HEK293 (cell line): ENCODE results near the gene SLC38A10.

Experiments
- GLIS2 ChIP-seq: fragments of 450-650 bp; formaldehyde crosslinking; IDR thresholded peaks from 2 replicates; pipeline ENCODE4 v1.5.1; 2016; ENCODE audit warnings: missing biosample characterization, missing genetic modification characterization
- HOXC10 ChIP-seq: sonication (generic); formaldehyde crosslinking; IDR thresholded peaks from 2 replicates; pipeline ENCODE4 v1.8.1; 2023; ENCODE audit warnings: mild to moderate bottlenecking, missing genetic modification reagents
- IKZF3 ChIP-seq: fragments of 450-650 bp; IDR thresholded peaks from 2 replicates; pipeline ENCODE4 v1.5.0; 2018; ENCODE audit warnings: missing biosample characterization, mild to moderate bottlenecking, missing genetic modification characterization, moderate library complexity
- KLF1 ChIP-seq: fragments of 450-650 bp; formaldehyde crosslinking; IDR thresholded peaks from 2 replicates; pipeline ENCODE4 v1.5.1; 2016; ENCODE audit warnings: missing biosample characterization, missing genetic modification characterization
- KLF8 ChIP-seq: fragments of 450-650 bp; formaldehyde crosslinking; IDR thresholded peaks from 2 replicates; pipeline ENCODE4 v1.5.1; 2016; ENCODE audit warnings: missing biosample characterization, missing genetic modification characterization
- ZBTB8A ChIP-seq: fragments of 450-650 bp; formaldehyde crosslinking; IDR thresholded peaks from 2 replicates; pipeline ENCODE4 v1.5.1; 2016; ENCODE audit warnings: missing biosample characterization, missing genetic modification characterization
- ZEB2 ChIP-seq: fragments of 450-650 bp; formaldehyde crosslinking; IDR thresholded peaks from 2 replicates; pipeline ENCODE4 v1.5.1; 2016; ENCODE audit warnings: missing biosample characterization, missing genetic modification characterization
- ZFHX2 ChIP-seq: fragments of 450-650 bp; formaldehyde crosslinking; conservative IDR thresholded peaks from 2 replicates; pipeline ENCODE4 v1.5.1; 2016; ENCODE audit warnings: missing biosample characterization, missing genetic modification characterization
- ZNF121 ChIP-seq: fragments of 450-650 bp; formaldehyde crosslinking; IDR thresholded peaks from 2 replicates; pipeline ENCODE4 v1.5.1; 2016; ENCODE audit warnings: missing biosample characterization, missing genetic modification characterization
- ZNF324 ChIP-seq: fragments of 450-650 bp; formaldehyde crosslinking; IDR thresholded peaks from 2 replicates; pipeline ENCODE4 v1.5.1; 2016; ENCODE audit warnings: missing biosample characterization, missing genetic modification characterization
- ZNF335 ChIP-seq: fragments of 450-650 bp; formaldehyde crosslinking; conservative IDR thresholded peaks from 2 replicates; pipeline ENCODE4 v1.5.1; 2016; ENCODE audit warnings: missing biosample characterization, missing genetic modification characterization
- ZNF391 ChIP-seq: fragments of 450-650 bp; formaldehyde crosslinking; IDR thresholded peaks from 2 replicates; pipeline ENCODE4 v1.5.1; 2016; ENCODE audit warnings: low read depth, missing biosample characterization, missing genetic modification characterization, borderline replicate concordance
- ZNF394 ChIP-seq: fragments of 450-650 bp; formaldehyde crosslinking; IDR thresholded peaks from 2 replicates; pipeline ENCODE4 v1.5.1; 2016; ENCODE audit warnings: missing biosample characterization, missing genetic modification characterization, mild to moderate bottlenecking, moderate library complexity, borderline replicate concordance
- ZNF404 ChIP-seq: fragments of 450-650 bp; formaldehyde crosslinking; IDR thresholded peaks from 2 replicates; pipeline ENCODE4 v1.5.1; 2017; ENCODE audit warnings: missing biosample characterization, missing genetic modification characterization
- ZNF423 ChIP-seq: fragments of 450-650 bp; formaldehyde crosslinking; IDR thresholded peaks from 2 replicates; pipeline ENCODE4 v1.5.1; 2016; ENCODE audit warnings: missing biosample characterization, missing genetic modification characterization
- ZNF544 ChIP-seq: fragments of 450-650 bp; formaldehyde crosslinking; IDR thresholded peaks from 2 replicates; pipeline ENCODE4 v1.5.0; 2017; ENCODE audit warnings: missing biosample characterization, missing genetic modification characterization
- ZNF560 ChIP-seq: fragments of 450-650 bp; formaldehyde crosslinking; IDR thresholded peaks from 2 replicates; pipeline ENCODE4 v1.5.1; 2017; ENCODE audit warnings: missing biosample characterization, missing genetic modification characterization, borderline replicate concordance
- ZNF629 ChIP-seq: fragments of 450-650 bp; formaldehyde crosslinking; IDR thresholded peaks from 2 replicates; pipeline ENCODE4 v1.5.1; 2017; ENCODE audit warnings: missing biosample characterization, missing genetic modification characterization
- ZNF843 ChIP-seq: fragments of 450-650 bp; formaldehyde crosslinking; IDR thresholded peaks from 2 replicates; pipeline ENCODE4 v1.5.1; 2016; ENCODE audit warnings: missing biosample characterization, missing genetic modification characterization
- TF ChIP-seq, protein P1 (sequence below): fragments of 450-650 bp; formaldehyde crosslinking; IDR thresholded peaks from 2 replicates; pipeline ENCODE4 v1.5.1; 2016; ENCODE audit warnings: missing biosample characterization, missing genetic modification characterization
- TF ChIP-seq, protein P2 (sequence below): fragments of 450-650 bp; formaldehyde crosslinking; IDR thresholded peaks from 2 replicates; pipeline ENCODE4 v1.5.1; 2016; ENCODE audit warnings: missing biosample characterization, missing genetic modification characterization
- TF ChIP-seq, protein P3 (sequence below): fragments of 450-650 bp; formaldehyde crosslinking; IDR thresholded peaks from 2 replicates; pipeline ENCODE4 v1.5.1; 2017; ENCODE audit warnings: missing biosample characterization, mild to moderate bottlenecking, missing genetic modification characterization, moderate library complexity
- TF ChIP-seq, protein P4 (sequence below): fragments of 450-650 bp; formaldehyde crosslinking; IDR thresholded peaks from 2 replicates; pipeline ENCODE4 v1.5.1; 2016; ENCODE audit warnings: missing biosample characterization, missing genetic modification characterization
- TF ChIP-seq, protein P5 (sequence below): fragments of 450-650 bp; formaldehyde crosslinking; IDR thresholded peaks from 2 replicates; pipeline ENCODE4 v1.5.0; 2017; ENCODE audit warnings: missing biosample characterization, missing genetic modification characterization, borderline replicate concordance

The SLC38A10 gene

DNA sequence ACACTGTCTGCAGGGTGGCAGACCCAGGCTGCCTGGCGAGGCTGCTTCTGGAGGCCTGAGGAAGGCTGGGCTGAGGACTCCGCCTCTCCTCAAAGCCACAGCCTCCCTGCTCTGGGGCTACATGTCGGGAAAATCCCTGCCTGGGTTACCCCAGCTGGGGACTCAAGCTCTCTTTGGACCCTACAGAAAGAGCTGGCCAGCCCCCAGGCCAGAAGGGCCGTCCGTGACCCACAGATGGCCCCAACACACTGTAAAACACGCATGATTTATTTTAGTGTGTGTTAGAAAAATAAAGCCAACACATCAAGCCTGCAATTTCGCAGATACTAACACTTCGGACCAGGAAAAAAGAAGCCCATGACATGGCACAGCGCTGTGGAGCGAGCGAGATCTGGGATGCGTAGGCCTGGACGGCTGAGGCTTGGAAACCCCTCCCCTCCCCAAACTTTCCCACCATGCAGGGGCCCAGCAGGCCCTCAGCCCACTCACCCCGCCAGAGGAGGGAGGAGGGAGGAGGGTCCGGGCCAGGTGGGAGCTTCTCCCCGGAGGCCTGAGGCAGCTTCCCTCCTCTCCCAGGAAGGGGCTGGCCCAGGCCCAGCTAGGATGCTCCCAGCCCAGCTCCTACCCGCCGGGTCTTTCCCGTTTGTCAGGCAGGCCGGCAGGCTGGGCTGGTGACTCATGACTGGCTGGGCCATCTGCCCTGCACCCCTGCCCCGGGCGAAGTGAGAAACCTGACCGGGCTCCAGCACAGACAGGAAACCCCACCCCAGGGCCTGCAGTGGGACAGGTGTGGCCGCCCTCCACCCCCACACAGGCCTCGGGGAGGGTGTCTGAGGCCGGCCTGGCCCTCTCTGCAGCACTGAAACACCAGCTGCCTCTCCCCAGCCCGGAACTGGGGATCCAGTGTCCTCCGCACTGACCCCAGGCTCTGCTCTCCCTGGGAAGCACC is 34.1 kb upstream of the SLC38A10 start (continued):
- peak; percentile 87 for TF ChIP-seq GLIS2 (tag by site-specific recombination)
- peak; percentile 72; the same call in 1 of the 2 replicates for TF ChIP-seq KLF8 (tag by site-specific recombination)
- peak; percentile 86; the same call in 1 of the 2 replicates for TF ChIP-seq HOXC10
- TF ChIP-seq, protein P1, sequence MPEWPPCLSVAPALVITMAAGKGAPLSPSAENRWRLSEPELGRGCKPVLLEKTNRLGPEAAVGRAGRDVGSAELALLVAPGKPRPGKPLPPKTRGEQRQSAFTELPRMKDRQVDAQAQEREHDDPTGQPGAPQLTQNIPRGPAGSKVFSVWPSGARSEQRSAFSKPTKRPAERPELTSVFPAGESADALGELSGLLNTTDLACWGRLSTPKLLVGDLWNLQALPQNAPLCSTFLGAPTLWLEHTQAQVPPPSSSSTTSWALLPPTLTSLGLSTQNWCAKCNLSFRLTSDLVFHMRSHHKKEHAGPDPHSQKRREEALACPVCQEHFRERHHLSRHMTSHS (tag by site-specific recombination) = no peak
- peak; percentile 61 for TF ChIP-seq ZNF335 (tag by site-specific recombination)
- peak; percentile 68 for TF ChIP-seq ZBTB8A
- TF ChIP-seq, protein P2, sequence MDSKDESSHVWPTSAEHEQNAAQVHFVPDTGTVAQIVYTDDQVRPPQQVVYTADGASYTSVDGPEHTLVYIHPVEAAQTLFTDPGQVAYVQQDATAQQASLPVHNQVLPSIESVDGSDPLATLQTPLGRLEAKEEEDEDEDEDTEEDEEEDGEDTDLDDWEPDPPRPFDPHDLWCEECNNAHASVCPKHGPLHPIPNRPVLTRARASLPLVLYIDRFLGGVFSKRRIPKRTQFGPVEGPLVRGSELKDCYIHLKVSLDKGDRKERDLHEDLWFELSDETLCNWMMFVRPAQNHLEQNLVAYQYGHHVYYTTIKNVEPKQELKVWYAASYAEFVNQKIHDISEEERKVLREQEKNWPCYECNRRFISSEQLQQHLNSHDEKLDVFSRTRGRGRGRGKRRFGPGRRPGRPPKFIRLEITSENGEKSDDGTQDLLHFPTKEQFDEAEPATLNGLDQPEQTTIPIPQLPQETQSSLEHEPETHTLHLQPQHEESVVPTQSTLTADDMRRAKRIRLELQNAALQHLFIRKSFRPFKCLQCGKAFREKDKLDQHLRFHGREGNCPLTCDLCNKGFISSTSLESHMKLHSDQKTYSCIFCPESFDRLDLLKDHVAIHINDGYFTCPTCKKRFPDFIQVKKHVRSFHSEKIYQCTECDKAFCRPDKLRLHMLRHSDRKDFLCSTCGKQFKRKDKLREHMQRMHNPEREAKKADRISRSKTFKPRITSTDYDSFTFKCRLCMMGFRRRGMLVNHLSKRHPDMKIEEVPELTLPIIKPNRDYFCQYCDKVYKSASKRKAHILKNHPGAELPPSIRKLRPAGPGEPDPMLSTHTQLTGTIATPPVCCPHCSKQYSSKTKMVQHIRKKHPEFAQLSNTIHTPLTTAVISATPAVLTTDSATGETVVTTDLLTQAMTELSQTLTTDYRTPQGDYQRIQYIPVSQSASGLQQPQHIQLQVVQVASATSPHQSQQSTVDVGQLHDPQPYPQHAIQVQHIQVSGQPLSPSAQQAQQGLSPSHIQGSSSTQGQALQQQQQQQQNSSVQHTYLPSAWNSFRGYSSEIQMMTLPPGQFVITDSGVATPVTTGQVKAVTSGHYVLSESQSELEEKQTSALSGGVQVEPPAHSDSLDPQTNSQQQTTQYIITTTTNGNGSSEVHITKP (tag by site-specific recombination) = peak; percentile 79
- TF ChIP-seq ZNF394 = peak; percentile 55; the same call in 1 of the 2 replicates
- TF ChIP-seq ZNF629 (tag by site-specific recombination) = peak; percentile 42; the same call in 1 of the 2 replicates
- TF ChIP-seq, protein P3, sequence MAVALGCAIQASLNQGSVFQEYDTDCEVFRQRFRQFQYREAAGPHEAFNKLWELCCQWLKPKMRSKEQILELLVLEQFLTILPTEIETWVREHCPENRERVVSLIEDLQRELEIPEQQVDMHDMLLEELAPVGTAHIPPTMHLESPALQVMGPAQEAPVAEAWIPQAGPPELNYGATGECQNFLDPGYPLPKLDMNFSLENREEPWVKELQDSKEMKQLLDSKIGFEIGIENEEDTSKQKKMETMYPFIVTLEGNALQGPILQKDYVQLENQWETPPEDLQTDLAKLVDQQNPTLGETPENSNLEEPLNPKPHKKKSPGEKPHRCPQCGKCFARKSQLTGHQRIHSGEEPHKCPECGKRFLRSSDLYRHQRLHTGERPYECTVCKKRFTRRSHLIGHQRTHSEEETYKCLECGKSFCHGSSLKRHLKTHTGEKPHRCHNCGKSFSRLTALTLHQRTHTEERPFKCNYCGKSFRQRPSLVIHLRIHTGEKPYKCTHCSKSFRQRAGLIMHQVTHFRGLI (tag by site-specific recombination) = peak; percentile 82
- TF ChIP-seq, protein P4, sequence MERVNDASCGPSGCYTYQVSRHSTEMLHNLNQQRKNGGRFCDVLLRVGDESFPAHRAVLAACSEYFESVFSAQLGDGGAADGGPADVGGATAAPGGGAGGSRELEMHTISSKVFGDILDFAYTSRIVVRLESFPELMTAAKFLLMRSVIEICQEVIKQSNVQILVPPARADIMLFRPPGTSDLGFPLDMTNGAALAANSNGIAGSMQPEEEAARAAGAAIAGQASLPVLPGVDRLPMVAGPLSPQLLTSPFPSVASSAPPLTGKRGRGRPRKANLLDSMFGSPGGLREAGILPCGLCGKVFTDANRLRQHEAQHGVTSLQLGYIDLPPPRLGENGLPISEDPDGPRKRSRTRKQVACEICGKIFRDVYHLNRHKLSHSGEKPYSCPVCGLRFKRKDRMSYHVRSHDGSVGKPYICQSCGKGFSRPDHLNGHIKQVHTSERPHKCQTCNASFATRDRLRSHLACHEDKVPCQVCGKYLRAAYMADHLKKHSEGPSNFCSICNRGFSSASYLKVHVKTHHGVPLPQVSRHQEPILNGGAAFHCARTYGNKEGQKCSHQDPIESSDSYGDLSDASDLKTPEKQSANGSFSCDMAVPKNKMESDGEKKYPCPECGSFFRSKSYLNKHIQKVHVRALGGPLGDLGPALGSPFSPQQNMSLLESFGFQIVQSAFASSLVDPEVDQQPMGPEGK (tag by site-specific recombination) = peak; percentile 94
- TF ChIP-seq, protein P5, sequence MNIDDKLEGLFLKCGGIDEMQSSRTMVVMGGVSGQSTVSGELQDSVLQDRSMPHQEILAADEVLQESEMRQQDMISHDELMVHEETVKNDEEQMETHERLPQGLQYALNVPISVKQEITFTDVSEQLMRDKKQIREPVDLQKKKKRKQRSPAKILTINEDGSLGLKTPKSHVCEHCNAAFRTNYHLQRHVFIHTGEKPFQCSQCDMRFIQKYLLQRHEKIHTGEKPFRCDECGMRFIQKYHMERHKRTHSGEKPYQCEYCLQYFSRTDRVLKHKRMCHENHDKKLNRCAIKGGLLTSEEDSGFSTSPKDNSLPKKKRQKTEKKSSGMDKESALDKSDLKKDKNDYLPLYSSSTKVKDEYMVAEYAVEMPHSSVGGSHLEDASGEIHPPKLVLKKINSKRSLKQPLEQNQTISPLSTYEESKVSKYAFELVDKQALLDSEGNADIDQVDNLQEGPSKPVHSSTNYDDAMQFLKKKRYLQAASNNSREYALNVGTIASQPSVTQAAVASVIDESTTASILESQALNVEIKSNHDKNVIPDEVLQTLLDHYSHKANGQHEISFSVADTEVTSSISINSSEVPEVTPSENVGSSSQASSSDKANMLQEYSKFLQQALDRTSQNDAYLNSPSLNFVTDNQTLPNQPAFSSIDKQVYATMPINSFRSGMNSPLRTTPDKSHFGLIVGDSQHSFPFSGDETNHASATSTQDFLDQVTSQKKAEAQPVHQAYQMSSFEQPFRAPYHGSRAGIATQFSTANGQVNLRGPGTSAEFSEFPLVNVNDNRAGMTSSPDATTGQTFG (tag by site-specific recombination) = no peak
- no peak for TF ChIP-seq ZNF560
- TF ChIP-seq ZNF404 (tag by site-specific recombination) = no peak
- no peak for TF ChIP-seq ZNF391 (tag by site-specific recombination)
- TF ChIP-seq ZNF843 (tag by site-specific recombination) = peak; percentile 39; the same call in 1 of the 2 replicates
- peak; percentile 57; the same call in 1 of the 2 replicates for TF ChIP-seq ZNF423 (tag by site-specific recombination)
- peak; percentile 82 for TF ChIP-seq IKZF3 (tag by site-specific recombination)
- peak; percentile 51 for TF ChIP-seq ZNF121 (tag by site-specific recombination)
- peak; percentile 60; the same call in 1 of the 2 replicates for TF ChIP-seq ZEB2 (tag by site-specific recombination)
- TF ChIP-seq KLF1 = peak; percentile 100
- TF ChIP-seq ZNF544 (tag by site-specific recombination) = no peak
- TF ChIP-seq ZNF324 (tag by site-specific recombination) = peak; percentile 24; the same call in 1 of the 2 replicates
- TF ChIP-seq ZFHX2 = peak; percentile 60
